Large intestine (tissue), 3 donors: ENCODE results near the gene BCAS3. TPM values are rescaled to one million over a fixed set of nuclear protein-coding genes. Genes with fewer than 3 reads are reported as not detected.

Source experiments
- DNase-seq, 2 donors: peaks; one replicate each; pipeline versions ENCODE4 v3.0.0 to v3.0.0-alpha.2; 2013
- H3K27ac ChIP-seq: one replicate; pipeline ENCODE4 v1.5.1; 2013; ENCODE audit warnings: low read length
- H3K27me3 ChIP-seq: 2 replicates; pipeline ENCODE4 v1.6.1; 2013; ENCODE audit warnings: low read length; ENCODE audit not compliant: control insufficient read depth, insufficient read depth
- H3K36me3 ChIP-seq: 2 replicates; pipeline ENCODE4 v1.6.1; 2013; ENCODE audit warnings: low read length; ENCODE audit not compliant: control insufficient read depth, insufficient read depth
- H3K4me1 ChIP-seq: one replicate; pipeline ENCODE4 v1.6.1; 2013; ENCODE audit warnings: low read length; ENCODE audit not compliant: control insufficient read depth, insufficient read depth
- H3K4me3 ChIP-seq: one replicate; pipeline ENCODE4 v1.5.1; 2013; ENCODE audit warnings: low read length
- H3K9me3 ChIP-seq: one replicate; pipeline ENCODE4 v1.6.1; 2013; ENCODE audit warnings: mild to moderate bottlenecking, low read depth, low read length, moderate library complexity; ENCODE audit not compliant: control insufficient read depth
- WGBS: methylation state at CpG from one replicate; pipeline ENCODE4 v1.1.5; 2013; ENCODE audit warnings: low lambda C conversion rate; ENCODE audit not compliant: insufficient coverage; 5-methylcytosine and 5-hydroxymethylcytosine counted together
- polyA plus RNA-seq: library from polyadenylated mRNA; unstranded; fragments of 120-200 nt; gene quantifications from one replicate; pipeline ENCODE4 v1.2.1, GENCODE V29; 2013

BCAS3 gene
- polyA plus RNA-seq, 1 donor: 9.7 TPM

GRCh38 chr17:61199431-61200338 lies 522.0 kb downstream of the BCAS3 start:
- no peak for DNase-seq
- Histone ChIP-seq H3K4me1 (no peaks in the 10 kb centered on the region), H3K27me3 (no peaks in the 10 kb centered on the region), H3K9me3 (no peaks in the 10 kb centered on the region), H3K36me3 (no peaks in the 10 kb centered on the region), H3K27ac (no peak overlapping the region), H3K4me3 (no peak overlapping the region)
- 68% methylated on average over 2 of the region's 4 CpGs for WGBS

GRCh38 chr17:61200339-61200715 lies 522.7 kb downstream of the BCAS3 start:
- no peaks in the 10 kb centered on the region for H3K27me3 ChIP-seq
- no peak overlapping the region for H3K4me3 ChIP-seq
- H3K4me1 ChIP-seq: no peaks in the 10 kb centered on the region
- no peaks in the 10 kb centered on the region for H3K36me3 ChIP-seq
- WGBS: 70% methylated on average over 2 of the region's 8 CpGs
- H3K9me3 ChIP-seq: no peaks in the 10 kb centered on the region
- no peak for DNase-seq
- H3K27ac ChIP-seq: no peak overlapping the region

GRCh38 chr17:61201211-61201610 lies 523.6 kb downstream of the BCAS3 start:
- WGBS: no CpG with 5 or more reads among the region's 3 CpGs
- DNase-seq: no peak
- Histone ChIP-seq H3K4me1 (no peaks in the 10 kb centered on the region), H3K27me3 (no peaks in the 10 kb centered on the region), H3K27ac (no peak overlapping the region), H3K4me3 (no peak overlapping the region), H3K36me3 (no peaks in the 10 kb centered on the region), H3K9me3 (no peaks in the 10 kb centered on the region)

- 100% methylated on average over 1 of the region's 2 CpGs for WGBS
- H3K27ac ChIP-seq: no peak overlapping the region
- H3K9me3 ChIP-seq: no peaks in the 10 kb centered on the region
- DNase-seq: no peak
- H3K27me3 ChIP-seq: no peaks in the 10 kb centered on the region
- no peak overlapping the region for H3K4me3 ChIP-seq
- no peaks in the 10 kb centered on the region for H3K4me1 ChIP-seq
- no peaks in the 10 kb centered on the region for H3K36me3 ChIP-seq
Observed at GRCh38 chr17:61202564-61202963, 524.9 kb downstream of the BCAS3 start.

- no peaks in the 10 kb centered on the region for H3K4me1 ChIP-seq
- no peaks in the 10 kb centered on the region for H3K9me3 ChIP-seq
- no peak for DNase-seq
- no peak overlapping the region for H3K4me3 ChIP-seq
- H3K27me3 ChIP-seq: no peaks in the 10 kb centered on the region
- no peak overlapping the region for H3K27ac ChIP-seq
- no peaks in the 10 kb centered on the region for H3K36me3 ChIP-seq
- WGBS: 0% methylated on average over 1 of the region's 7 CpGs
Observed at GRCh38 chr17:61203671-61204131, 526.0 kb downstream of the BCAS3 start.

- DNase-seq: no peak
Observed at GRCh38 chr17:61204456-61204855, 526.8 kb downstream of the BCAS3 start.

GRCh38 chr17:61205401-61205800 lies 527.8 kb downstream of the BCAS3 start:
- H3K36me3 ChIP-seq: no peaks in the 10 kb centered on the region
- no CpG with 5 or more reads among the region's 3 CpGs for WGBS
- no peaks in the 10 kb centered on the region for H3K27me3 ChIP-seq
- no peak overlapping the region for H3K27ac ChIP-seq
- H3K9me3 ChIP-seq: no peaks in the 10 kb centered on the region
- H3K4me1 ChIP-seq: peaks cover 3% of the 10 kb centered on the region
- no peak overlapping the region for H3K4me3 ChIP-seq
- DNase-seq: peak in 1 of 2 donors; percentile 24

More at GRCh38 chr17:61204456-61204855, 526.8 kb downstream of the BCAS3 start:
- no peaks in the 10 kb centered on the region for H3K4me1 ChIP-seq
- H3K27me3 ChIP-seq: no peaks in the 10 kb centered on the region
- no peaks in the 10 kb centered on the region for H3K9me3 ChIP-seq
- no CpG with 5 or more reads among the region's 5 CpGs for WGBS
- no peak overlapping the region for H3K4me3 ChIP-seq
- H3K27ac ChIP-seq: no peak overlapping the region
- no peaks in the 10 kb centered on the region for H3K36me3 ChIP-seq

- Histone ChIP-seq H3K27me3 (no peaks in the 10 kb centered on the region), H3K36me3 (no peaks in the 10 kb centered on the region), H3K4me3 (no peak overlapping the region), H3K4me1 (peaks cover 3% of the 10 kb centered on the region), H3K9me3 (no peaks in the 10 kb centered on the region), H3K27ac (no peak overlapping the region)
- WGBS: no CpG with 5 or more reads among the region's 4 CpGs
- DNase-seq: no peak
Observed at GRCh38 chr17:61205931-61206330, 528.3 kb downstream of the BCAS3 start.

- Histone ChIP-seq H3K4me1 (peaks cover 3% of the 10 kb centered on the region), H3K9me3 (no peaks in the 10 kb centered on the region), H3K27ac (no peak overlapping the region), H3K36me3 (no peaks in the 10 kb centered on the region), H3K27me3 (no peaks in the 10 kb centered on the region), H3K4me3 (no peak overlapping the region)
- no peak for DNase-seq
- WGBS: 100% methylated on average over 4 of the region's 5 CpGs
Observed at GRCh38 chr17:61206922-61207321, 529.3 kb downstream of the BCAS3 start.

GRCh38 chr17:61208301-61209105 lies 530.9 kb downstream of the BCAS3 start:
- peak in 1 of 2 donors; percentile 57 for DNase-seq
- H3K4me1 ChIP-seq: peaks cover 3% of the 10 kb centered on the region
- peak overlapping the region; percentile 23 for H3K4me3 ChIP-seq
- H3K36me3 ChIP-seq: no peaks in the 10 kb centered on the region
- no CpG with 5 or more reads among the region's 6 CpGs for WGBS
- H3K27ac ChIP-seq: peak overlapping the region; percentile 38
- no peaks in the 10 kb centered on the region for H3K27me3 ChIP-seq
- no peaks in the 10 kb centered on the region for H3K9me3 ChIP-seq
